WTC11 (cell line): Measurements from ENCODE around the gene AGAP1. TPM values are rescaled to one million over a fixed set of nuclear protein-coding genes. Genes with fewer than 3 reads are reported as not detected.

Source experiments
- ATAC-seq: fragments of 200-7000 bp; cut with Tn5 transposase; 2 replicates; pipeline ENCODE4 v1.10.0; 2021; ENCODE audit warnings: mild to moderate bottlenecking, moderate library complexity
- CTCF ChIA-PET: fragments of 300-600 bp; sonication (Branson Sonifier 250); formaldehyde crosslinking; loops from one replicate; lab custom pipeline; 2021; ENCODE audit warnings: antibody characterized with exemption; lab: Charles Lee
- POLR2A ChIA-PET: fragments of 350-600 bp; sonication (Branson Sonifier 250); formaldehyde crosslinking; loops from one replicate; lab custom pipeline; 2021; ENCODE audit warnings: antibody characterized with exemption; lab: Charles Lee
- DNase-seq: peaks from one replicate; pipeline ENCODE4 v3.0.0; 2021; ENCODE audit warnings: low spot score
- H3K27ac Mint-ChIP-seq: 2 replicates; pipeline ENCODE4 v1.8.0; 2021; ENCODE audit warnings: mixed read lengths
- H3K27me3 Mint-ChIP-seq: 2 replicates; pipeline ENCODE4 v1.8.0; 2021; ENCODE audit warnings: low read depth, mild to moderate bottlenecking, moderate library complexity, mixed read lengths
- H3K36me3 Mint-ChIP-seq: 2 replicates; pipeline ENCODE4 v1.8.0; 2021; ENCODE audit warnings: mixed read lengths
- H3K4me1 Mint-ChIP-seq: 2 replicates; pipeline ENCODE4 v1.8.0; 2022; ENCODE audit warnings: mixed read lengths
- H3K4me3 Mint-ChIP-seq: 2 replicates; pipeline ENCODE4 v1.8.0; 2021; ENCODE audit warnings: mild to moderate bottlenecking, moderate library complexity, mixed read lengths
- H3K9me3 Mint-ChIP-seq: 2 replicates; pipeline ENCODE4 v1.8.0; 2021; ENCODE audit warnings: mixed read lengths
- FOXK1 ChIP-seq: sonication (generic); formaldehyde crosslinking; IDR thresholded peaks from 2 replicates; pipeline ENCODE4 v1.8.0; 2022; ENCODE audit warnings: mild to moderate bottlenecking, moderate library complexity, missing genetic modification reagents
- GABPB1 ChIP-seq: sonication (generic); formaldehyde crosslinking; IDR thresholded peaks from 2 replicates; pipeline ENCODE4 v1.8.1; 2023; ENCODE audit warnings: mild to moderate bottlenecking, missing genetic modification reagents
- JAZF1 ChIP-seq: fragments of 250-450 bp; sonication (Bioruptor Pico); IDR thresholded peaks from 2 replicates; pipeline ENCODE4 v1.9.0; 2021; ENCODE audit warnings: moderate library complexity, mild to moderate bottlenecking, inconsistent platforms
- NR1H2 ChIP-seq: sonication (generic); formaldehyde crosslinking; IDR thresholded peaks from 2 replicates; pipeline ENCODE4 v1.9.0; 2021; ENCODE audit warnings: mild to moderate bottlenecking, moderate library complexity, missing genetic modification reagents
- OVOL2 ChIP-seq: fragments of 250-450 bp; sonication (Bioruptor Pico); IDR thresholded peaks from 2 replicates; pipeline ENCODE4 v1.9.0; 2021; ENCODE audit warnings: mild to moderate bottlenecking, borderline replicate concordance
- PRRX2 ChIP-seq: fragments of 250-450 bp; sonication (Bioruptor Pico); IDR thresholded peaks from 2 replicates; pipeline ENCODE4 v1.8.0; 2021; ENCODE audit warnings: mild to moderate bottlenecking
- RELA ChIP-seq: sonication (generic); formaldehyde crosslinking; IDR thresholded peaks from 2 replicates; pipeline ENCODE4 v1.8.1; 2022; ENCODE audit warnings: missing genetic modification reagents, mild to moderate bottlenecking, borderline replicate concordance
- ZBTB21 ChIP-seq: sonication (generic); formaldehyde crosslinking; IDR thresholded peaks from 2 replicates; pipeline ENCODE4 v1.8.1; 2023; ENCODE audit warnings: mild to moderate bottlenecking, missing genetic modification reagents, borderline replicate concordance
- ZNF121 ChIP-seq: sonication (generic); formaldehyde crosslinking; IDR thresholded peaks from 2 replicates; pipeline ENCODE4 v1.8.0; 2023; ENCODE audit warnings: missing genetic modification reagents
- ZNF396 ChIP-seq: fragments of 250-450 bp; sonication (Bioruptor Pico); IDR thresholded peaks from 2 replicates; pipeline ENCODE4 v1.8.0; 2021; ENCODE audit warnings: mild to moderate bottlenecking, moderate library complexity, borderline replicate concordance
- total RNA-seq: library from RNA; stranded (reverse); gene quantifications from 3 replicates; pipeline ENCODE4 v1.2.3, GENCODE V29; 2021
- TF ChIP-seq, protein P1 (sequence below): fragments of 250-450 bp; sonication (Bioruptor Pico); conservative IDR thresholded peaks from 2 replicates; pipeline ENCODE4 v1.9.0; 2021; ENCODE audit warnings: mild to moderate bottlenecking
- TF ChIP-seq, protein P2 (sequence below): sonication (generic); formaldehyde crosslinking; IDR thresholded peaks from 2 replicates; pipeline ENCODE4 v1.8.1; 2023; ENCODE audit warnings: mild to moderate bottlenecking, missing genetic modification reagents, moderate library complexity
- TF ChIP-seq, protein P3 (sequence below): sonication (generic); formaldehyde crosslinking; IDR thresholded peaks from 2 replicates; pipeline ENCODE4 v1.8.1; 2022; ENCODE audit warnings: mild to moderate bottlenecking, moderate library complexity, missing genetic modification reagents
- TF ChIP-seq, protein P4 (sequence below): fragments of 250-450 bp; sonication (Bioruptor Pico); IDR thresholded peaks from 2 replicates; pipeline ENCODE4 v1.9.0; 2021; ENCODE audit warnings: mild to moderate bottlenecking
- TF ChIP-seq, protein P5 (sequence below): sonication (generic); formaldehyde crosslinking; IDR thresholded peaks from 2 replicates; pipeline ENCODE4 v1.8.1; 2023; ENCODE audit warnings: mild to moderate bottlenecking, missing genetic modification reagents
- TF ChIP-seq, protein P6 (sequence below): sonication (generic); formaldehyde crosslinking; IDR thresholded peaks from 2 replicates; pipeline ENCODE4 v1.8.0; 2022; ENCODE audit warnings: mild to moderate bottlenecking, missing genetic modification reagents
- TF ChIP-seq, protein P7 (sequence below): sonication (generic); formaldehyde crosslinking; IDR thresholded peaks from 2 replicates; pipeline ENCODE4 v1.8.0; 2022; ENCODE audit warnings: missing genetic modification reagents

AGAP1 gene
- total RNA-seq, 1 experiment from 2014 or later = 49.3 TPM

DNA sequence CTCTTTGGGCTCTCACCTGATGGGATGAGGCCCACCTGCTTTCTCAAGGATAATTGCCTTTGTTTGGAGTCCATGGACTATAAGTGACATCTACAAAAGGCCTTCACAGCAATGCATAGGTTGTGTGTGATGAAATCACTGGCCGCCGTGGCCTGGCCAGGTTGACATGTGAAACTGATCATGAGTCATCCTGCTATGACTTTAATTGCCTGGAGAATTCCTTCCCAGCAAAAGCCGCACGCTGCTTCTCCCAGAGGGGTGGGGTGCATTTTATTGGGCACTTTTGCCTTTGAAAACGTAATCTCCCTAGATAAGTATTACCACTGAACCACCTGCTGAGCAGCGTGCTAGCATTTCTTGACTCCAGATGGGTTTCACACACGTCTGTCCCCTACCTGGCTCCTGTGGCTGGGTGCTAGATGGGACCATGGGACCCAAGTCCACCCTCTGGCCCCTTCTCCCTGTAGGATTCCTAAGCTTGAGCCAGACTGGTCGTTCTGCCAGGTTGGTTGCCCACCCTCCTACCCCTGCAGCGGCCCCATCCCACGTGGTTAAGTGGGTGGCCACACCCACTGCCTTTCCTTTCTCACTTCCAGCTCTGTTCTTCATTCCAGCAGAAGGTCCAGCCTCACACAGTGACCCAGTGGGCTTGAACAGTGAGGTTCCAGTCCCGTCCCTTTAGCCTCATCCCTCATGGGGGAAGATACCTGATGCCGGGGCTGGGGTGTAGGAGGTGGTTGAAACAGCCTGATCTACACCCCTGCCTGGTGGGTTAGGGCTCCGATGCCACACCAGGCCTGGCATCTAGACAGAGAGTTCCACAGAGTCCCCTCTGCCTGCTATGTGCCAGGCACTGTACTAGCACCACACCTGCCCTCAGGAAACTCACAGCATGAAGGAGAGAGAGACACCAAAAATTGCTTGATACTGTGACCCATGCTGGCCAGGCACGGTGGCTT is 584.7 kb downstream of the AGAP1 start:
- DNase-seq = no peak
- H3K4me3 Mint-ChIP-seq = no peak overlapping the region
- TF ChIP-seq RELA (peak; percentile 21; the same call in 1 of the 2 replicates), GABPB1 (CRISPR knock-in tag) (peak; percentile 80), ZNF121 (CRISPR knock-in tag) (no peak)
- TF ChIP-seq, protein P1, sequence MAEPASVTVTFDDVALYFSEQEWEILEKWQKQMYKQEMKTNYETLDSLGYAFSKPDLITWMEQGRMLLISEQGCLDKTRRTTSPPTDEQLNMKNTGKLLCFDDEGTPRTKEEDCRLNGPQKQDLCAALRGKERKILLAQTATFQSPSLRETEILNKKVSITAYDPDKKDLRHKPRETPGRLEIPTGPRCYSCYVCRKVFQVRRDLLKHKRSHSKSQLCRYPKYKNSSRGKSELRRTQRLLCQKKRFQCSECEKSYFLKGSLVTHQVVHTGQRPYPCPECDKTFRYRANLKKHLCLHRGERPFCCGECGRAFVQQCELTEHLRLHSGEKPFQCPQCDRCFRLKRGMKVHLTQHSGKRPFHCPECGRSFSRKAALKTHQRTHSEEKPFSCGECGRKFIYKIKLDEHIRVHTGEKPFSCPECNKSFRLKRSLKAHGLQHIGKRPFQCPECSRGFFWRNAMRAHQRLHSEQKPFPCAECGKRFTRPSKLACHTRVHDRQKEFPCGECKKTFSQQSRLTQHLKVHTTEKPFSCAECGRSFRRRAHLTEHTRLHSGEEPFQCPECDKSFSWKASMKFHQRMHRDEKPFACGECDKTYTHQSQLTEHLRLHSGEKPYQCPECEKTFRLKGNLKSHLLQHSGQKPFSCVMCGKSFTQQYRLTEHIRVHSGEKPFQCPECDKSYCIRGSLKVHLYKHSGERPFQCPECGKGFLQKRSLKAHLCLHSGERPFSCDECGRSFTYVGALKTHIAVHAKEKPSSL (CRISPR knock-in tag) = no peak
- H3K9me3 Mint-ChIP-seq = peaks cover 15% of the 10 kb centered on the region
- no peaks in the 10 kb centered on the region for H3K27me3 Mint-ChIP-seq
- no peak overlapping the region for H3K27ac Mint-ChIP-seq
- ChIA-PET POLR2A (no interaction called here), CTCF (no interaction called here)
- no peak for ATAC-seq
- peaks cover 14% of the 10 kb centered on the region for H3K36me3 Mint-ChIP-seq
- peaks cover 42% of the 10 kb centered on the region for H3K4me1 Mint-ChIP-seq

DNA sequence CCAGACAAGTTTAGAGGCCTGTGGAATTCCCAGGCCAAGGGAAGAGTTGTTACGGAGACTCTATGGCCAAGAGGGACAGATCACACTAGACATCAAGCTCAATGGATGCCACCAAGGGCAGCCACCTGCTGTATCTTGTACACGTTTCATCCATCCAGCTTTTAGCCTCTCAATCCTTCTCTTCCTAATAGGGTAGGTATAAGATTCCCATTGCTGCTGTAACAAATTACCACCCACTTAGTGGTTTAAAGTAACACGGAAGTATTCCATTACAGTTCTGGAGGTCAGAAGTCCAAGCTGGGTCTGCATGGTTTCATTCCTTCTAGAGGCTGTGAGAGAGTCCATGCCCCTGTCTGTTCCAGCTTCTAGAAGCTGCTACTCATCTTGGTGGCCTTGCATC is 586.6 kb downstream of the AGAP1 start:
- peaks cover 10% of the 10 kb centered on the region for H3K36me3 Mint-ChIP-seq
- peaks cover 15% of the 10 kb centered on the region for H3K9me3 Mint-ChIP-seq
- no peak for TF ChIP-seq NR1H2 (CRISPR knock-in tag)
- TF ChIP-seq, protein P2, sequence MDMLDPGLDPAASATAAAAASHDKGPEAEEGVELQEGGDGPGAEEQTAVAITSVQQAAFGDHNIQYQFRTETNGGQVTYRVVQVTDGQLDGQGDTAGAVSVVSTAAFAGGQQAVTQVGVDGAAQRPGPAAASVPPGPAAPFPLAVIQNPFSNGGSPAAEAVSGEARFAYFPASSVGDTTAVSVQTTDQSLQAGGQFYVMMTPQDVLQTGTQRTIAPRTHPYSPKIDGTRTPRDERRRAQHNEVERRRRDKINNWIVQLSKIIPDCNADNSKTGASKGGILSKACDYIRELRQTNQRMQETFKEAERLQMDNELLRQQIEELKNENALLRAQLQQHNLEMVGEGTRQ (CRISPR knock-in tag) = no peak
- TF ChIP-seq, protein P3, sequence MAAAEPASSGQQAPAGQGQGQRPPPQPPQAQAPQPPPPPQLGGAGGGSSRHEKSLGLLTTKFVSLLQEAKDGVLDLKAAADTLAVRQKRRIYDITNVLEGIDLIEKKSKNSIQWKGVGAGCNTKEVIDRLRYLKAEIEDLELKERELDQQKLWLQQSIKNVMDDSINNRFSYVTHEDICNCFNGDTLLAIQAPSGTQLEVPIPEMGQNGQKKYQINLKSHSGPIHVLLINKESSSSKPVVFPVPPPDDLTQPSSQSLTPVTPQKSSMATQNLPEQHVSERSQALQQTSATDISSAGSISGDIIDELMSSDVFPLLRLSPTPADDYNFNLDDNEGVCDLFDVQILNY (CRISPR knock-in tag) = no peak
- TF ChIP-seq ZBTB21 (CRISPR knock-in tag) = no peak
- TF ChIP-seq, protein P4, sequence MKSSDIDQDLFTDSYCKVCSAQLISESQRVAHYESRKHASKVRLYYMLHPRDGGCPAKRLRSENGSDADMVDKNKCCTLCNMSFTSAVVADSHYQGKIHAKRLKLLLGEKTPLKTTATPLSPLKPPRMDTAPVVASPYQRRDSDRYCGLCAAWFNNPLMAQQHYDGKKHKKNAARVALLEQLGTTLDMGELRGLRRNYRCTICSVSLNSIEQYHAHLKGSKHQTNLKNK (CRISPR knock-in tag) = no peak
- no peak for TF ChIP-seq FOXK1 (CRISPR knock-in tag)
- no peak for TF ChIP-seq PRRX2 (CRISPR knock-in tag)
- no peak for TF ChIP-seq ZNF396
- TF ChIP-seq OVOL2 (CRISPR knock-in tag) = no peak
- TF ChIP-seq, protein P5, sequence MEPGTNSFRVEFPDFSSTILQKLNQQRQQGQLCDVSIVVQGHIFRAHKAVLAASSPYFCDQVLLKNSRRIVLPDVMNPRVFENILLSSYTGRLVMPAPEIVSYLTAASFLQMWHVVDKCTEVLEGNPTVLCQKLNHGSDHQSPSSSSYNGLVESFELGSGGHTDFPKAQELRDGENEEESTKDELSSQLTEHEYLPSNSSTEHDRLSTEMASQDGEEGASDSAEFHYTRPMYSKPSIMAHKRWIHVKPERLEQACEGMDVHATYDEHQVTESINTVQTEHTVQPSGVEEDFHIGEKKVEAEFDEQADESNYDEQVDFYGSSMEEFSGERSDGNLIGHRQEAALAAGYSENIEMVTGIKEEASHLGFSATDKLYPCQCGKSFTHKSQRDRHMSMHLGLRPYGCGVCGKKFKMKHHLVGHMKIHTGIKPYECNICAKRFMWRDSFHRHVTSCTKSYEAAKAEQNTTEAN (CRISPR knock-in tag) = no peak
- TF ChIP-seq, protein P6, sequence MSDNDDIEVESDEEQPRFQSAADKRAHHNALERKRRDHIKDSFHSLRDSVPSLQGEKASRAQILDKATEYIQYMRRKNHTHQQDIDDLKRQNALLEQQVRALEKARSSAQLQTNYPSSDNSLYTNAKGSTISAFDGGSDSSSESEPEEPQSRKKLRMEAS (CRISPR knock-in tag) = no peak
- TF ChIP-seq, protein P7, sequence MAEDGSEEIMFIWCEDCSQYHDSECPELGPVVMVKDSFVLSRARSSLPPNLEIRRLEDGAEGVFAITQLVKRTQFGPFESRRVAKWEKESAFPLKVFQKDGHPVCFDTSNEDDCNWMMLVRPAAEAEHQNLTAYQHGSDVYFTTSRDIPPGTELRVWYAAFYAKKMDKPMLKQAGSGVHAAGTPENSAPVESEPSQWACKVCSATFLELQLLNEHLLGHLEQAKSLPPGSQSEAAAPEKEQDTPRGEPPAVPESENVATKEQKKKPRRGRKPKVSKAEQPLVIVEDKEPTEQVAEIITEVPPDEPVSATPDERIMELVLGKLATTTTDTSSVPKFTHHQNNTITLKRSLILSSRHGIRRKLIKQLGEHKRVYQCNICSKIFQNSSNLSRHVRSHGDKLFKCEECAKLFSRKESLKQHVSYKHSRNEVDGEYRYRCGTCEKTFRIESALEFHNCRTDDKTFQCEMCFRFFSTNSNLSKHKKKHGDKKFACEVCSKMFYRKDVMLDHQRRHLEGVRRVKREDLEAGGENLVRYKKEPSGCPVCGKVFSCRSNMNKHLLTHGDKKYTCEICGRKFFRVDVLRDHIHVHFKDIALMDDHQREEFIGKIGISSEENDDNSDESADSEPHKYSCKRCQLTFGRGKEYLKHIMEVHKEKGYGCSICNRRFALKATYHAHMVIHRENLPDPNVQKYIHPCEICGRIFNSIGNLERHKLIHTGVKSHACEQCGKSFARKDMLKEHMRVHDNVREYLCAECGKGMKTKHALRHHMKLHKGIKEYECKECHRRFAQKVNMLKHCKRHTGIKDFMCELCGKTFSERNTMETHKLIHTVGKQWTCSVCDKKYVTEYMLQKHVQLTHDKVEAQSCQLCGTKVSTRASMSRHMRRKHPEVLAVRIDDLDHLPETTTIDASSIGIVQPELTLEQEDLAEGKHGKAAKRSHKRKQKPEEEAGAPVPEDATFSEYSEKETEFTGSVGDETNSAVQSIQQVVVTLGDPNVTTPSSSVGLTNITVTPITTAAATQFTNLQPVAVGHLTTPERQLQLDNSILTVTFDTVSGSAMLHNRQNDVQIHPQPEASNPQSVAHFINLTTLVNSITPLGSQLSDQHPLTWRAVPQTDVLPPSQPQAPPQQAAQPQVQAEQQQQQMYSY = no peak
- no peak for TF ChIP-seq JAZF1 (CRISPR knock-in tag)
- H3K4me3 Mint-ChIP-seq = no peak overlapping the region
- ATAC-seq = no peak
- ChIA-PET CTCF (interaction anchor here (1.1 kb wide), 1 partner anchor 63 kb away, joined by 3 read pairs; no protein-coding TSS in a partner anchor), POLR2A (no interaction called here)
- no peak for DNase-seq
- no peaks in the 10 kb centered on the region for H3K27me3 Mint-ChIP-seq
- H3K27ac Mint-ChIP-seq = no peak overlapping the region
- peaks cover 39% of the 10 kb centered on the region for H3K4me1 Mint-ChIP-seq
